K562 (cell line): Measurements from ENCODE around the gene GPR4. TPM values are rescaled to one million over a fixed set of nuclear protein-coding genes. Genes with fewer than 3 reads are reported as not detected.
A peak's percentile ranks its signal among the peaks of the same experiment; 100 is the strongest.

Source experiments
- ARNT ChIP-seq, 2 experiments: fragments of 450-650 bp; IDR thresholded peaks; 2 replicates each; pipeline ENCODE4 v1.6.1; 2016; ENCODE audit warnings: mild to moderate bottlenecking in 1 of 2
- CREB1 ChIP-seq, 2 experiments: sonication (generic) in 1 of 2; formaldehyde crosslinking in 1 of 2; IDR thresholded peaks; 2 replicates each; pipeline versions ENCODE4 v1.6.1 to v1.8.0; 2012 to 2022; ENCODE audit warnings: inconsistent platforms in 1 of 2, mild to moderate bottlenecking in 1 of 2, missing genetic modification reagents in 1 of 2, moderate library complexity in 1 of 2
- ERF ChIP-seq: fragments of 450-650 bp; formaldehyde crosslinking; IDR thresholded peaks from 2 replicates; pipeline ENCODE4 v1.4.0; 2020; ENCODE audit warnings: mild to moderate bottlenecking, mixed read lengths
- FOXA1 ChIP-seq: fragments of 450-650 bp; IDR thresholded peaks from 2 replicates; pipeline ENCODE4 v1.6.1; 2016; ENCODE audit warnings: mild to moderate bottlenecking, borderline replicate concordance
- FOXA3 ChIP-seq, 2 experiments: fragments of 450-650 bp in 1 of 2; sonication (generic) in 1 of 2; formaldehyde crosslinking; IDR thresholded peaks in 1 of 2; conservative IDR thresholded peaks in 1 of 2; 2 replicates each; pipeline versions ENCODE4 v1.4.0 to v1.8.0; 2020 to 2022; ENCODE audit warnings: mild to moderate bottlenecking in 2 of 2, missing genetic modification reagents in 1 of 2
- FOXK2 ChIP-seq, 2 experiments: fragments of 450-650 bp; IDR thresholded peaks in 1 of 2; conservative IDR thresholded peaks in 1 of 2; 2 replicates each; pipeline ENCODE4 v1.6.1; 2016; ENCODE audit warnings: low read depth in 2 of 2, mild to moderate bottlenecking in 1 of 2
- HMG20A ChIP-seq: fragments of 450-650 bp; formaldehyde crosslinking; conservative IDR thresholded peaks from 2 replicates; pipeline ENCODE4 v1.4.0; 2020; ENCODE audit warnings: mild to moderate bottlenecking, mixed read lengths
- ILF3 ChIP-seq: fragments of 450-650 bp; IDR thresholded peaks from 2 replicates; pipeline ENCODE4 v1.6.1; 2018; ENCODE audit warnings: antibody characterized with exemption, mild to moderate bottlenecking, moderate library complexity, borderline replicate concordance
- KLF1 ChIP-seq: fragments of 450-650 bp; IDR thresholded peaks from 2 replicates; pipeline ENCODE4 v1.6.1; 2016; ENCODE audit warnings: missing genetic modification characterization, missing compliant biosample characterization
- PHTF2 ChIP-seq: fragments of 250-450 bp; sonication (Bioruptor Pico); IDR thresholded peaks from 2 replicates; pipeline ENCODE4 v1.5.0; 2021; ENCODE audit warnings: mild to moderate bottlenecking
- PTRF ChIP-seq: fragments of 450-650 bp; IDR thresholded peaks from 2 replicates; pipeline ENCODE4 v1.6.1; 2016; ENCODE audit warnings: mild to moderate bottlenecking, missing genetic modification characterization, missing compliant biosample characterization
- RBM17 ChIP-seq: fragments of 200-400 bp; formaldehyde crosslinking; IDR thresholded peaks from 2 replicates; pipeline ENCODE4 v1.6.1; 2017; ENCODE audit warnings: low read depth, mild to moderate bottlenecking, low read length, borderline replicate concordance
- SMARCA5 ChIP-seq: fragments of 450-650 bp; IDR thresholded peaks from 2 replicates; pipeline ENCODE4 v1.6.1; 2016
- SMARCE1 ChIP-seq: fragments of 450-650 bp; IDR thresholded peaks from 2 replicates; pipeline ENCODE4 v1.7.1; 2016; ENCODE audit warnings: mild to moderate bottlenecking
- SNRNP70 ChIP-seq: fragments of 200-400 bp; formaldehyde crosslinking; optimal IDR thresholded peaks from 2 replicates; pipeline ENCODE3; 2017; ENCODE audit warnings: low read depth, low read length
- TBL1XR1 ChIP-seq, 2 experiments: IDR thresholded peaks; 2 replicates each; pipeline ENCODE4 v1.6.1; 2012; ENCODE audit warnings: improper control_type of control experiment in 2 of 2, low read length in 2 of 2, mild to moderate bottlenecking in 1 of 2
- ZNF436 ChIP-seq: fragments of 250-450, 450-650 bp; sonication (Bioruptor Pico); formaldehyde crosslinking; IDR thresholded peaks from 2 replicates; pipeline ENCODE4 v1.7.0; 2020; ENCODE audit warnings: mild to moderate bottlenecking
- ZNF445 ChIP-seq: fragments of 250-450 bp; sonication (Bioruptor Pico); IDR thresholded peaks from 2 replicates; pipeline ENCODE4 v1.4.0; 2020; ENCODE audit warnings: low read depth, mild to moderate bottlenecking, moderate library complexity
- ZNF696 ChIP-seq: fragments of 250-450 bp; sonication (Bioruptor Pico); conservative IDR thresholded peaks from 2 replicates; pipeline ENCODE4 v1.4.0; 2020; ENCODE audit warnings: mild to moderate bottlenecking, moderate library complexity
- polyA plus RNA-seq, 8 experiments: library from polyadenylated mRNA; depleted of rRNA in 4 of 8; stranded (reverse) in 5 of 8; unstranded in 3 of 8; fragments of >200 nt; fragmentation: Nextera tagmentation in 2 of 8; fragmentation: Illumina TruSeq in 1 of 8; extraction: Ambion mirVana in 2 of 8; extraction: Trizol in 1 of 8; gene quantifications; 2 replicates each; pipeline versions ENCODE4 v1.2.1 to v1.2.3, GENCODE V29; 2011 to 2014; ENCODE audit warnings: inconsistent platforms in 1 of 8, missing spikeins in 1 of 8
- total RNA-seq, 7 experiments: library from RNA; depleted of rRNA in 6 of 7; stranded (reverse); fragments of >200 nt in 6 of 7; fragmentation: Illumina TruSeq in 2 of 7; extraction: Trizol in 2 of 7; gene quantifications; 2 replicates each; pipeline versions ENCODE4 v1.2.1 to v1.2.3, GENCODE V29; 2011 to 2021; ENCODE audit warnings: low replicate concordance in 1 of 7
- TF ChIP-seq, protein P1 (sequence below): fragments of 450-650 bp; IDR thresholded peaks from 2 replicates; pipeline ENCODE4 v1.7.1; 2018; ENCODE audit warnings: mild to moderate bottlenecking, low read depth; ENCODE audit not compliant: partially characterized antibody
- TF ChIP-seq, protein P2 (sequence below), 3 experiments: fragments of 200-800 bp in 1 of 3; sonication (Bioruptor generic) in 1 of 3; sonication (generic) in 1 of 3; formaldehyde crosslinking in 1 of 3; IDR thresholded peaks; 2 replicates each; pipeline versions ENCODE4 v1.6.1 to v1.8.0; 2016 to 2022; ENCODE audit warnings: mild to moderate bottlenecking in 2 of 3, missing compliant biosample characterization in 2 of 3, missing genetic modification characterization in 2 of 3, missing genetic modification reagents in 1 of 3
- TF ChIP-seq, protein P3 (sequence below): sonication (generic); formaldehyde crosslinking; IDR thresholded peaks from 2 replicates; pipeline ENCODE4 v1.8.1; 2023; ENCODE audit warnings: mild to moderate bottlenecking, missing genetic modification reagents

GPR4 gene
- total and polyA plus RNA-seq, 9 of the 15 experiments (the other 6 are each of a cell fraction or from before 2014, with no cell fraction given), result 0.03 to 0.09 (median 0.04) TPM; not detected in 5

DNA sequence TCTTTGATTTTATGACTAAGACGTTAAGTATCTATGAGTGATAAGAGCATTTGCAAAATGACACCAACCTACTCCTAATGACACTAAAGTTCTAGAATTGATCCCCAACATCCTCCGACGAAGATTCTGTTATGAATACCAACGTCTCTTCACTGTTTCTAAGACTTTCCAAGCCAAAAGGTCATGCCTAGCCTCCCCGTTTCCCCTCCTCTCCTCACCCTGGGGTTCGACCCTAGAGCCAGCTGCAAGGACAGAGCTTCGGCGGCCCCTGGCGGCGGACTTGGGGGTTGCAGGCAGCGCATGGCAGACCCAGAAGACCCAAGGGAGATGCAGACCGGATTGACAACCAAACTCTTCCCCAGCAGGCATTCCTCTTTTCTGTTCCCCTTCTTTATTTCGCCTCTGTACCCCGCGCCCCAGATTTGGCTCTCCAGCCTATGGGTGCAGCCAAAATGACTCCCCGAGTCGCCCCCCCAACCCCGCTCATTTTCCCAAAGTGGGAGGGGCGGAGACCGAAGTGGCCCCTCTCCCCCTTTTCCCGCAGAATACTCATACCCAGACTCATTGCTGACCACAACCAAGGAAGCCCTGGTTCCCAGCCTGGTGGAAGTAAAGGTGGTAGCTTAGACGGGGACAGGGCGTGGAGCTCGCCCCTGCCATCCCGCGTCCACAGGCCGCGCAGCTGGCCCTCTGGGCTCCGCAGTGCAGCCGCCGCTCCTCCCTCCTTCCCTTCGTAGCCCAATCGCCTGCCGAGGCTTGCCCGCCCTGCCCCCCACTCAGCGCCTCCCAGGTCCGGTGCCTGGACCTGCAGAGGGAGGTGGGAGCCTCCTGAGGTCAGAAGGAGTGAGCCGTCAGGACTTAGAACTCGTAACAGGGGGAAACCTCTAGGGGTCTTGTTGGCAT, 41.3 kb upstream of the GPR4 start (continued):
- TF ChIP-seq FOXA3 (CRISPR knock-in tag; conservative IDR thresholded peaks at IDR 0.05 in 1 of 2, IDR thresholded peaks at IDR 0.05 in 1 of 2), result no peak
- TF ChIP-seq PHTF2 (CRISPR knock-in tag), result no peak
- TF ChIP-seq ILF3, result no peak
- TF ChIP-seq, protein P1, sequence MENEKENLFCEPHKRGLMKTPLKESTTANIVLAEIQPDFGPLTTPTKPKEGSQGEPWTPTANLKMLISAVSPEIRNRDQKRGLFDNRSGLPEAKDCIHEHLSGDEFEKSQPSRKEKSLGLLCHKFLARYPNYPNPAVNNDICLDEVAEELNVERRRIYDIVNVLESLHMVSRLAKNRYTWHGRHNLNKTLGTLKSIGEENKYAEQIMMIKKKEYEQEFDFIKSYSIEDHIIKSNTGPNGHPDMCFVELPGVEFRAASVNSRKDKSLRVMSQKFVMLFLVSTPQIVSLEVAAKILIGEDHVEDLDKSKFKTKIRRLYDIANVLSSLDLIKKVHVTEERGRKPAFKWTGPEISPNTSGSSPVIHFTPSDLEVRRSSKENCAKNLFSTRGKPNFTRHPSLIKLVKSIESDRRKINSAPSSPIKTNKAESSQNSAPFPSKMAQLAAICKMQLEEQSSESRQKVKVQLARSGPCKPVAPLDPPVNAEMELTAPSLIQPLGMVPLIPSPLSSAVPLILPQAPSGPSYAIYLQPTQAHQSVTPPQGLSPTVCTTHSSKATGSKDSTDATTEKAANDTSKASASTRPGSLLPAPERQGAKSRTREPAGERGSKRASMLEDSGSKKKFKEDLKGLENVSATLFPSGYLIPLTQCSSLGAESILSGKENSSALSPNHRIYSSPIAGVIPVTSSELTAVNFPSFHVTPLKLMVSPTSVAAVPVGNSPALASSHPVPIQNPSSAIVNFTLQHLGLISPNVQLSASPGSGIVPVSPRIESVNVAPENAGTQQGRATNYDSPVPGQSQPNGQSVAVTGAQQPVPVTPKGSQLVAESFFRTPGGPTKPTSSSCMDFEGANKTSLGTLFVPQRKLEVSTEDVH, result peak; percentile 17
- no peak for TF ChIP-seq SMARCE1
- TF ChIP-seq FOXK2 (conservative IDR thresholded peaks at IDR 0.05 in 1 of 2, IDR thresholded peaks at IDR 0.05 in 1 of 2; ENCODE audit: low read depth in 2 of 2), result no peak
- no peak for TF ChIP-seq HMG20A (CRISPR knock-in tag)
- TF ChIP-seq, protein P2, sequence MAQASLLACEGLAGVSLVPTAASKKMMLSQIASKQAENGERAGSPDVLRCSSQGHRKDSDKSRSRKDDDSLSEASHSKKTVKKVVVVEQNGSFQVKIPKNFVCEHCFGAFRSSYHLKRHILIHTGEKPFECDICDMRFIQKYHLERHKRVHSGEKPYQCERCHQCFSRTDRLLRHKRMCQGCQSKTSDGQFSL (CRISPR knock-in tag; IDR thresholded peaks at IDR 0.05), result peak; percentile 54; the same call in 1 of the 2 replicates
- TF ChIP-seq, protein P2 (tag; IDR thresholded peaks at IDR 0.05), result 0 out of 4 replicates have a peak, but pooled peaks of 1 of the 2 experiments have one; percentile 51
- TF ChIP-seq TBL1XR1 (IDR thresholded peaks at IDR 0.05; ENCODE audit: low read length in 2 of 2), result 0 out of 4 replicates have a peak, but pooled peaks of 1 of the 2 experiments have one; percentile 20
- TF ChIP-seq, protein P3, sequence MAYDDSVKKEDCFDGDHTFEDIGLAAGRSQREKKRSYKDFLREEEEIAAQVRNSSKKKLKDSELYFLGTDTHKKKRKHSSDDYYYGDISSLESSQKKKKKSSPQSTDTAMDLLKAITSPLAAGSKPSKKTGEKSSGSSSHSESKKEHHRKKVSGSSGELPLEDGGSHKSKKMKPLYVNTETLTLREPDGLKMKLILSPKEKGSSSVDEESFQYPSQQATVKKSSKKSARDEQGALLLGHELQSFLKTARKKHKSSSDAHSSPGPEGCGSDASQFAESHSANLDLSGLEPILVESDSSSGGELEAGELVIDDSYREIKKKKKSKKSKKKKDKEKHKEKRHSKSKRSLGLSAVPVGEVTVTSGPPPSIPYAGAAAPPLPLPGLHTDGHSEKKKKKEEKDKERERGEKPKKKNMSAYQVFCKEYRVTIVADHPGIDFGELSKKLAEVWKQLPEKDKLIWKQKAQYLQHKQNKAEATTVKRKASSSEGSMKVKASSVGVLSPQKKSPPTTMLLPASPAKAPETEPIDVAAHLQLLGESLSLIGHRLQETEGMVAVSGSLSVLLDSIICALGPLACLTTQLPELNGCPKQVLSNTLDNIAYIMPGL, result 0 out of 2 replicates have a peak, but pooled peaks have one; percentile 40
- TF ChIP-seq FOXA1, result no peak
- no peak for TF ChIP-seq SNRNP70
- TF ChIP-seq KLF1 (tag), result no peak
- TF ChIP-seq CREB1 (IDR thresholded peaks at IDR 0.05), result no peak; the same call in 1 of the 2 replicates
- 0 out of 2 replicates have a peak, but pooled peaks have one; percentile 6 for TF ChIP-seq CREB1 (CRISPR knock-in tag; IDR thresholded peaks at IDR 0.05)
- no peak for TF ChIP-seq ZNF445
- no peak for TF ChIP-seq RBM17
- no peak for TF ChIP-seq SMARCA5
- TF ChIP-seq ARNT (IDR thresholded peaks at IDR 0.05), result no peak
- TF ChIP-seq ZNF436 (CRISPR knock-in tag), result no peak
- TF ChIP-seq ERF, result no peak
- no peak for TF ChIP-seq PTRF (tag)
- no peak for TF ChIP-seq ZNF696 (CRISPR knock-in tag)
